ENCODE results near the gene APBA3. TPM values are rescaled to one million over a fixed set of nuclear protein-coding genes. Genes with fewer than 3 reads are reported as not detected.

APBA3 gene
- total RNA-seq, 3 donors from 2014 or later (not counting 1 experiment from before 2014, with no cell fraction given): 39.9 to 53.6 (median 43.8) TPM

GRCh38 chr19:3803114-3803888, 41.8 kb upstream of the APBA3 start:
- H3K9me3 ChIP-seq (ENCODE audit: control insufficient read depth, insufficient read depth, low read length): no peaks in the 10 kb centered on the region
- H3K27ac ChIP-seq (ENCODE audit: low read length): no peak overlapping the region
- no peak overlapping the region for H3K4me3 Mint-ChIP-seq
- no peak overlapping the region for H3K4me3 ChIP-seq (ENCODE audit: low read length)
- TF ChIP-seq, protein P1, sequence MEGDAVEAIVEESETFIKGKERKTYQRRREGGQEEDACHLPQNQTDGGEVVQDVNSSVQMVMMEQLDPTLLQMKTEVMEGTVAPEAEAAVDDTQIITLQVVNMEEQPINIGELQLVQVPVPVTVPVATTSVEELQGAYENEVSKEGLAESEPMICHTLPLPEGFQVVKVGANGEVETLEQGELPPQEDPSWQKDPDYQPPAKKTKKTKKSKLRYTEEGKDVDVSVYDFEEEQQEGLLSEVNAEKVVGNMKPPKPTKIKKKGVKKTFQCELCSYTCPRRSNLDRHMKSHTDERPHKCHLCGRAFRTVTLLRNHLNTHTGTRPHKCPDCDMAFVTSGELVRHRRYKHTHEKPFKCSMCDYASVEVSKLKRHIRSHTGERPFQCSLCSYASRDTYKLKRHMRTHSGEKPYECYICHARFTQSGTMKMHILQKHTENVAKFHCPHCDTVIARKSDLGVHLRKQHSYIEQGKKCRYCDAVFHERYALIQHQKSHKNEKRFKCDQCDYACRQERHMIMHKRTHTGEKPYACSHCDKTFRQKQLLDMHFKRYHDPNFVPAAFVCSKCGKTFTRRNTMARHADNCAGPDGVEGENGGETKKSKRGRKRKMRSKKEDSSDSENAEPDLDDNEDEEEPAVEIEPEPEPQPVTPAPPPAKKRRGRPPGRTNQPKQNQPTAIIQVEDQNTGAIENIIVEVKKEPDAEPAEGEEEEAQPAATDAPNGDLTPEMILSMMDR (IDR thresholded peaks at IDR 0.05): no peak
- H3K36me3 Mint-ChIP-seq: peaks cover 2% of the 10 kb centered on the region
- H3K4me1 Mint-ChIP-seq: peaks cover 36 to 70% of the 10 kb centered on the region in 2 donors
- H3K36me3 ChIP-seq (ENCODE audit: control insufficient read depth, insufficient read depth, low read length): no peaks in the 10 kb centered on the region
- H3K4me1 ChIP-seq (ENCODE audit: control insufficient read depth, insufficient read depth, low read length): peaks cover 96% of the 10 kb centered on the region
- H3K27me3 Mint-ChIP-seq (ENCODE audit: low read depth in 2 of 2): no peaks in the 10 kb centered on the region
- intact Hi-C loops (cut with micrococcal nuclease): no loop called here
- no peaks in the 10 kb centered on the region for H3K9me3 Mint-ChIP-seq
- no peaks in the 10 kb centered on the region for H3K27me3 ChIP-seq (ENCODE audit: control insufficient read depth, insufficient read depth, low read length)
- no peak for ATAC-seq
- H3K27ac Mint-ChIP-seq: peak overlapping the region; percentile 44 to 68
- DNase-seq: no peak
- 95% methylated on average over 22 of the region's 24 CpGs for WGBS (ENCODE audit: insufficient coverage)

GRCh38 chr19:3801412-3802096, 40.1 kb upstream of the APBA3 start:
- H3K9me3 Mint-ChIP-seq: peaks cover 3 to 4% of the 10 kb centered on the region in 2 donors
- Histone ChIP-seq H3K27me3 (ENCODE audit: control insufficient read depth, insufficient read depth, low read length) (no peaks in the 10 kb centered on the region), H3K27ac (ENCODE audit: low read length) (peak overlapping the region; percentile 34), H3K4me1 (ENCODE audit: control insufficient read depth, insufficient read depth, low read length) (peaks cover 91% of the 10 kb centered on the region), H3K4me3 (ENCODE audit: low read length) (peak overlapping the region; percentile 10), H3K9me3 (ENCODE audit: control insufficient read depth, insufficient read depth, low read length) (peaks cover 4% of the 10 kb centered on the region), H3K36me3 (ENCODE audit: control insufficient read depth, insufficient read depth, low read length) (no peaks in the 10 kb centered on the region)
- H3K4me1 Mint-ChIP-seq: peaks cover 34 to 70% of the 10 kb centered on the region in 2 donors
- DNase-seq: peak; percentile 64 to 80
- intact Hi-C loops (cut with micrococcal nuclease): loop anchor here (1.0 kb wide), 1 partner anchor 11 kb away; no protein-coding TSS in a partner anchor
- peak overlapping the region; percentile 78 for H3K4me3 Mint-ChIP-seq
- peak; percentile 70 to 72 (median 70) for ATAC-seq
- H3K36me3 Mint-ChIP-seq: peaks cover 8% of the 10 kb centered on the region
- H3K27ac Mint-ChIP-seq: peak overlapping the region; percentile 68 to 72
- 6% methylated on average over 46 of the region's 46 CpGs for WGBS (ENCODE audit: insufficient coverage)
- H3K27me3 Mint-ChIP-seq (ENCODE audit: low read depth in 2 of 2): no peaks in the 10 kb centered on the region
- TF ChIP-seq, protein P1 (IDR thresholded peaks at IDR 0.05): no peak

DNA sequence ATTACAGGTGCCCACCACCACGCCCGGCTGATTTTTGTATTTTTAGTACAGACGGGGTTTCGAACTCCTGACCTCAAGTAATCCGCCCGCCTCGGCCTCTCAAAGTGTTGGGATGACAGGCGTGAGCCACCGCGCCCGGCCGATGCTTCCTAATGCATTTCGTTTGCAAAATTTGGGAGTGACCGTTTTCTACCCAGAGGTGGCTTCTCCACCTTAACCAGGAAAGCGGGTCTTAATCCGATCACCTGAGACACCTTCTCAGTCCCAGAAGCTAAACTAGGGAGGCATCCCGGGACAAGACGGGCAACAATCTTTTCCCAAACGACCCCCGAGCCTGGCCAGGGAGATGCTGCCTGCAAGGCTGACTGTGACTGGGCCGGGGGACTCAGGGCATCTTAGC, 39.5 kb upstream of the APBA3 start:
- peak overlapping the region; percentile 78 for H3K4me3 Mint-ChIP-seq
- peaks cover 8% of the 10 kb centered on the region for H3K36me3 Mint-ChIP-seq
- peaks cover 7% of the 10 kb centered on the region for H3K9me3 ChIP-seq (ENCODE audit: control insufficient read depth, insufficient read depth, low read length)
- no peaks in the 10 kb centered on the region for H3K27me3 Mint-ChIP-seq (ENCODE audit: low read depth in 2 of 2)
- intact Hi-C loops (cut with micrococcal nuclease): loop anchor here (1.0 kb wide), 1 partner anchor 11 kb away; no protein-coding TSS in a partner anchor
- H3K4me1 ChIP-seq (ENCODE audit: control insufficient read depth, insufficient read depth, low read length): peaks cover 85% of the 10 kb centered on the region
- H3K4me3 ChIP-seq (ENCODE audit: low read length): peak overlapping the region; percentile 10
- TF ChIP-seq, protein P1 (IDR thresholded peaks at IDR 0.05): no peak
- peak overlapping the region; percentile 34 for H3K27ac ChIP-seq (ENCODE audit: low read length)
- no peaks in the 10 kb centered on the region for H3K36me3 ChIP-seq (ENCODE audit: control insufficient read depth, insufficient read depth, low read length)
- no peak for ATAC-seq
- no peak for DNase-seq
- H3K27ac Mint-ChIP-seq: peak overlapping the region; percentile 68 to 72
- peaks cover 34 to 69% of the 10 kb centered on the region in 2 donors for H3K4me1 Mint-ChIP-seq
- 44% methylated on average over 21 of the region's 21 CpGs for WGBS (ENCODE audit: insufficient coverage)
- H3K27me3 ChIP-seq (ENCODE audit: control insufficient read depth, insufficient read depth, low read length): no peaks in the 10 kb centered on the region
- H3K9me3 Mint-ChIP-seq: peaks cover 3 to 5% of the 10 kb centered on the region in 2 donors

All from natural killer cell (primary cell).